Endothelial cell of umbilical vein (primary cell): Measurements from ENCODE around the gene TMEM106C. TPM values are rescaled to one million over a fixed set of nuclear protein-coding genes. Genes with fewer than 3 reads are reported as not detected.

ENCODE experiments used
- BruUV-seq: library from RNA; stranded (reverse); fragments of 400-500 nt; replicated peaks from 2 replicates; lab custom pipeline; 2021; lab: Mats Ljungman, UMichigan
- CTCF ChIA-PET: fragments of 300-600, 350-600 bp; sonication (Branson Sonifier 250); formaldehyde crosslinking; loops from one replicate; lab custom pipeline; 2021; ENCODE audit warnings: antibody characterized with exemption, inconsistent platforms; lab: Charles Lee
- POLR2A ChIA-PET: fragments of 300-600, 350-600 bp; sonication (Branson Sonifier 250); formaldehyde crosslinking; loops from one replicate; lab custom pipeline; 2021; ENCODE audit warnings: antibody characterized with exemption, inconsistent platforms; lab: Charles Lee
- DNase-seq: peaks from one replicate; pipeline ENCODE4 v3.0.0-alpha.2; 2011; ENCODE audit warnings: low read depth, low spot score
- FAIRE-seq: peaks from 2 replicates; lab custom pipeline; 2011; peaks lifted over from hg19 to GRCh38; lab: Jason Lieb, UNC
- H2AFZ ChIP-seq: 2 replicates; pipeline ENCODE4 v1.6.0; 2012; ENCODE audit warnings: low read depth, low read length, control low read depth, inconsistent platforms
- H3K27ac ChIP-seq: 2 replicates; pipeline ENCODE4 v1.5.1; 2011; ENCODE audit warnings: low read depth, mild to moderate bottlenecking, control low read depth, low read length, moderate library complexity; ENCODE audit not compliant: insufficient read depth
- H3K27me3 ChIP-seq, 2 experiments: 2 replicates each; pipeline versions ENCODE4 v1.6.0 to v1.6.1; 2011; ENCODE audit warnings: low read length in 2 of 2, mixed read lengths in 1 of 2; ENCODE audit not compliant: control insufficient read depth in 2 of 2, insufficient read depth in 2 of 2
- H3K36me3 ChIP-seq, 2 experiments: 2 replicates in 1 of 2; 3 replicates in 1 of 2; pipeline ENCODE4 v1.5.1; 2011; ENCODE audit warnings: low read length in 2 of 2, mild to moderate bottlenecking in 1 of 2, moderate library complexity in 1 of 2; ENCODE audit not compliant: control insufficient read depth in 2 of 2, insufficient read depth in 2 of 2; ENCODE audit errors: extremely low read depth in 1 of 2
- H3K4me1 ChIP-seq: 3 replicates; pipeline ENCODE4 v1.5.1; 2011; ENCODE audit warnings: mild to moderate bottlenecking, low read length; ENCODE audit not compliant: control insufficient read depth, insufficient read depth; ENCODE audit errors: extremely low read depth
- H3K4me2 ChIP-seq: 2 replicates; pipeline ENCODE4 v1.6.1; 2011; ENCODE audit warnings: low read length, control low read depth, mixed read lengths; ENCODE audit not compliant: insufficient read depth
- H3K4me3 ChIP-seq, 3 experiments: fragments of 200-600 bp in 1 of 3; sonication (generic), shearing (Covaris generic) in 1 of 3; replicated peaks in 1 of 3; 2 replicates each; pipeline ENCODE4 v1.5.1; 2011 to 2016; ENCODE audit warnings: control low read depth in 3 of 3, low read length in 3 of 3, mild to moderate bottlenecking in 2 of 3, inconsistent platforms in 1 of 3, low read depth in 1 of 3, moderate library complexity in 1 of 3; ENCODE audit not compliant: insufficient read depth in 1 of 3
- H3K79me2 ChIP-seq: 2 replicates; pipeline ENCODE4 v1.6.0; 2012; ENCODE audit warnings: low read length, inconsistent platforms; ENCODE audit not compliant: control insufficient read depth, insufficient read depth
- H3K9ac ChIP-seq: replicated peaks from 2 replicates; pipeline ENCODE3; 2011; ENCODE audit warnings: low read length, control low read depth; ENCODE audit not compliant: insufficient read depth; ENCODE audit errors: extremely low read depth
- H3K9me1 ChIP-seq: replicated peaks from 3 replicates; pipeline ENCODE4 v1.6.0; 2011; ENCODE audit warnings: mild to moderate bottlenecking, low read length; ENCODE audit not compliant: control insufficient read depth, insufficient read depth; ENCODE audit errors: extremely low read depth
- H3K9me3 ChIP-seq: replicated peaks from 2 replicates; pipeline ENCODE4 v1.5.1; 2012; ENCODE audit warnings: low read length, inconsistent platforms; ENCODE audit not compliant: control insufficient read depth, insufficient read depth
- H4K20me1 ChIP-seq: replicated peaks from 2 replicates; pipeline ENCODE3; 2011; ENCODE audit warnings: mild to moderate bottlenecking, low read length; ENCODE audit not compliant: control insufficient read depth, insufficient read depth; ENCODE audit errors: extremely low read depth
- CTCF ChIP-seq, 2 donors: IDR thresholded peaks; 1 replicate in 1 of 2; 2 replicates in 1 of 2; pipeline ENCODE4 v1.5.1; 2011; ENCODE audit warnings: low read length in 2 of 2, mild to moderate bottlenecking in 2 of 2, moderate library complexity in 2 of 2, control low read depth in 1 of 2, inconsistent platforms in 1 of 2, low read depth in 1 of 2; ENCODE audit not compliant: insufficient read depth in 1 of 2; ENCODE audit errors: extremely low read depth in 1 of 2
- EZH2 ChIP-seq: IDR thresholded peaks from 2 replicates; pipeline ENCODE4 v1.6.1; 2012; ENCODE audit warnings: borderline replicate concordance, low read depth, mild to moderate bottlenecking, moderate library complexity, low read length, inconsistent platforms; ENCODE audit not compliant: severe bottlenecking
- FOS ChIP-seq: IDR thresholded peaks from 2 replicates; pipeline ENCODE4 v1.6.1; 2011; ENCODE audit warnings: mild to moderate bottlenecking, low read length, moderate library complexity, borderline replicate concordance; ENCODE audit not compliant: insufficient read depth
- GATA2 ChIP-seq: IDR thresholded peaks from 2 replicates; pipeline ENCODE4 v1.7.0; 2011; ENCODE audit warnings: low read depth, mild to moderate bottlenecking, moderate library complexity, mixed read lengths, low read length; ENCODE audit not compliant: insufficient read length, insufficient read depth
- JUN ChIP-seq: IDR thresholded peaks from 2 replicates; pipeline ENCODE4 v1.6.1; 2011; ENCODE audit warnings: borderline replicate concordance, low read depth; ENCODE audit not compliant: insufficient read length, insufficient read depth
- MAX ChIP-seq: IDR thresholded peaks from 2 replicates; pipeline ENCODE4 v1.6.1; 2011; ENCODE audit not compliant: insufficient read depth, insufficient read length
- MYC ChIP-seq: IDR thresholded peaks from one replicate; pipeline ENCODE4 v1.6.1; 2011; ENCODE audit warnings: mild to moderate bottlenecking, low read depth, low read length
- POLR2A ChIP-seq: IDR thresholded peaks from 2 replicates; pipeline ENCODE4 v1.6.1; 2012; ENCODE audit warnings: low read depth, mild to moderate bottlenecking, control low read depth, low read length
- POLR2AphosphoS5 ChIP-seq: IDR thresholded peaks from 2 replicates; pipeline ENCODE4 v1.6.1; 2012; ENCODE audit warnings: low read depth, mild to moderate bottlenecking, control low read depth, low read length, moderate library complexity; ENCODE audit not compliant: insufficient read depth
- dilution Hi-C: fragments of 300-500 bp; cut with MboI; formaldehyde crosslinking; loops from one replicate; pipeline ENCODE4 v1.15.0; 2019; ENCODE audit warnings: low sequenced_read_pairs; ENCODE audit not compliant: extremely low pct_ligation_motif_present
- intact Hi-C: fragments of 100-400 bp; cut with micrococcal nuclease; formaldehyde crosslinking; loops from one replicate; pipeline ENCODE4 v1.10.0; 2022
- polyA plus RNA-seq, 4 experiments: library from polyadenylated mRNA; depleted of rRNA in 3 of 4; stranded (reverse) in 3 of 4; unstranded in 1 of 4; fragments of >200 nt; gene quantifications; 2 replicates each; pipeline versions ENCODE4 v1.2.1 to v1.2.3, GENCODE V29; 2011 to 2012; ENCODE audit warnings: missing spikeins in 1 of 4
- total RNA-seq: library from RNA; stranded (reverse); gene quantifications from 2 replicates; pipeline ENCODE4 v1.2.3, GENCODE V29; 2021

Gene TMEM106C
- total and polyA plus RNA-seq, 2 donors (not counting 3 experiments of a cell fraction or from before 2014, with no cell fraction given) = 84.4 to 148 TPM

- Histone ChIP-seq H3K9me1 (no peaks in the 10 kb centered on the region), H3K36me3 (no peaks in the 10 kb centered on the region), H3K9me3 (no peaks in the 10 kb centered on the region), H4K20me1 (no peaks in the 10 kb centered on the region), H3K9ac (no peak overlapping the region), H3K27me3 (peaks cover 19 to 25% of the 10 kb centered on the region in 2 experiments), H3K27ac (no peak overlapping the region), H3K79me2 (no peaks in the 10 kb centered on the region), H2AFZ (no peak overlapping the region), H3K4me3 (no peak overlapping the region), H3K4me2 (no peak overlapping the region), H3K4me1 (no peaks in the 10 kb centered on the region)
- BruUV-seq = no TSS peak
- dilution Hi-C loops (no loop called here), intact Hi-C loops (no loop called here)
- ChIA-PET CTCF (interaction anchor here (0.9 to 2.3 kb wide), 3 partner anchors 14 to 28 kb away, joined by 4 to 11 read pairs (median 4); partner anchors contain the start of gene TMEM106C), POLR2A (no interaction called here)
- DNase-seq (no peak), FAIRE-seq (no peak)
- TF ChIP-seq CTCF (IDR thresholded peaks at IDR 0.05; ENCODE audit: extremely low read depth in 1 of 2, insufficient read depth in 1 of 2, low read depth in 1 of 2, low read length in 2 of 2) (no peak), FOS (no peak), POLR2A (no peak), EZH2 (no peak)
Measured at GRCh38 chr12:47935184-47935583, 28.2 kb upstream of the TMEM106C start.

- Histone ChIP-seq H3K27ac (no peak overlapping the region), H3K9me3 (no peaks in the 10 kb centered on the region), H3K9ac (no peak overlapping the region), H3K79me2 (no peaks in the 10 kb centered on the region), H3K4me2 (no peak overlapping the region), H4K20me1 (no peaks in the 10 kb centered on the region), H3K4me1 (no peaks in the 10 kb centered on the region), H2AFZ (no peak overlapping the region), H3K27me3 (peaks cover 20 to 25% of the 10 kb centered on the region in 2 experiments), H3K36me3 (no peaks in the 10 kb centered on the region), H3K9me1 (no peaks in the 10 kb centered on the region), H3K4me3 (no peak overlapping the region)
- FAIRE-seq = no peak
- intact Hi-C loops = no loop called here
- TF ChIP-seq FOS (no peak), JUN (no peak), MYC (no peak), MAX (no peak), POLR2AphosphoS5 (no peak), GATA2 (no peak), CTCF (IDR thresholded peaks at IDR 0.05; ENCODE audit: extremely low read depth in 1 of 2, insufficient read depth in 1 of 2, low read depth in 1 of 2, low read length in 2 of 2) (no peak), POLR2A (no peak), EZH2 (no peak)
- DNase-seq = no peak
- ChIA-PET POLR2A (no interaction called here), CTCF (interaction anchor here (1.2 to 1.9 kb wide), 2 partner anchors 12 to 25 kb away, joined by 3 to 6 read pairs; partner anchors contain the start of gene TMEM106C)
- no TSS peak for BruUV-seq
- dilution Hi-C loops = no loop called here
Measured at GRCh38 chr12:47938093-47938492, 25.3 kb upstream of the TMEM106C start.
